Loucy (cell line): ENCODE data around the gene CCDC92B.

ENCODE experiments used
- H2AFZ ChIP-seq: fragments of 200-600 bp; sonication (generic); 2 replicates; pipeline ENCODE4 v1.6.0; 2016; ENCODE audit warnings: antibody characterized with exemption, mild to moderate bottlenecking, low read length, moderate library complexity
- H3F3A ChIP-seq: fragments of 200-600 bp; 2 replicates; pipeline ENCODE4 v1.6.0; 2016; ENCODE audit warnings: antibody characterized with exemption, low read depth, mild to moderate bottlenecking
- H3K27me3 ChIP-seq: fragments of 200-600 bp; sonication (generic); 2 replicates; pipeline ENCODE4 v1.6.1; 2014; ENCODE audit warnings: low read length, mild to moderate bottlenecking; ENCODE audit not compliant: insufficient read depth, poor library complexity, severe bottlenecking
- H3K36me3 ChIP-seq: fragments of 200-600 bp; sonication (generic); 2 replicates; pipeline ENCODE4 v1.6.1; 2016; ENCODE audit warnings: low read length; ENCODE audit not compliant: insufficient read depth
- H3K4me1 ChIP-seq: fragments of 200-600 bp; sonication (generic); 2 replicates; pipeline ENCODE4 v1.5.1; 2014; ENCODE audit warnings: low read length, mild to moderate bottlenecking; ENCODE audit not compliant: insufficient read depth, poor library complexity, severe bottlenecking
- H3K4me2 ChIP-seq: fragments of 200-600 bp; sonication (generic); 2 replicates; pipeline ENCODE4 v1.6.0; 2014; ENCODE audit warnings: antibody characterized with exemption, low read length, low read depth, mild to moderate bottlenecking; ENCODE audit not compliant: poor library complexity, severe bottlenecking
- H3K4me3 ChIP-seq: fragments of 200-600 bp; sonication (generic); 2 replicates; pipeline ENCODE4 v1.5.1; 2014; ENCODE audit warnings: low read length, mild to moderate bottlenecking, mixed read lengths; ENCODE audit not compliant: poor library complexity, severe bottlenecking
- H3K79me2 ChIP-seq: fragments of 200-600 bp; sonication (generic); 2 replicates; pipeline ENCODE4 v1.6.1; 2014; ENCODE audit warnings: low read length; ENCODE audit not compliant: insufficient read depth
- H3K9ac ChIP-seq: fragments of 200-600 bp; sonication (generic); 2 replicates; pipeline ENCODE4 v1.6.0; 2014; ENCODE audit warnings: mild to moderate bottlenecking, low read depth, low read length, moderate library complexity; ENCODE audit not compliant: poor library complexity, severe bottlenecking
- H3K9me2 ChIP-seq: fragments of 200-600 bp; sonication (generic); replicated peaks from 2 replicates; pipeline ENCODE4 v1.6.1; 2016; ENCODE audit warnings: low read depth, low read length, mixed read lengths
- H3K9me3 ChIP-seq: fragments of 200-600 bp; sonication (generic); 2 replicates; pipeline ENCODE4 v1.6.1; 2014; ENCODE audit warnings: mild to moderate bottlenecking, antibody characterized with exemption, low read length, low read depth; ENCODE audit not compliant: insufficient read depth
- H4K20me1 ChIP-seq: fragments of 200-600 bp; sonication (generic); 2 replicates; pipeline ENCODE4 v1.6.0; 2014; ENCODE audit warnings: antibody characterized with exemption, low read length, mild to moderate bottlenecking; ENCODE audit not compliant: insufficient read depth, poor library complexity, severe bottlenecking
- CTCF ChIP-seq: fragments of 200-600 bp; sonication (generic); conservative IDR thresholded peaks from 2 replicates; pipeline ENCODE4 v1.5.1; 2014; ENCODE audit warnings: mild to moderate bottlenecking, antibody characterized with exemption, low read length
- EZH2phosphoT487 ChIP-seq: fragments of 200-600 bp; IDR thresholded peaks from 2 replicates; pipeline ENCODE4 v1.6.1; 2018; ENCODE audit warnings: antibody characterized with exemption, mild to moderate bottlenecking, moderate library complexity, borderline replicate concordance

The CCDC92B gene

GRCh38 chr17:2750721-2751120 is 1.3 kb upstream of the CCDC92B start:
- no peaks in the 10 kb centered on the region for H3K27me3 ChIP-seq
- H3F3A ChIP-seq, result no peaks in the 10 kb centered on the region
- no peak overlapping the region for H3K4me2 ChIP-seq
- H2AFZ ChIP-seq, result no peak overlapping the region
- H4K20me1 ChIP-seq, result peaks cover 4% of the 10 kb centered on the region
- no peaks in the 10 kb centered on the region for H3K9me2 ChIP-seq
- H3K36me3 ChIP-seq, result no peaks in the 10 kb centered on the region
- no peaks in the 10 kb centered on the region for H3K9me3 ChIP-seq
- TF ChIP-seq EZH2phosphoT487, result no peak
- no peak for TF ChIP-seq CTCF
- no peak overlapping the region for H3K9ac ChIP-seq
- H3K4me1 ChIP-seq, result no peaks in the 10 kb centered on the region
- no peak overlapping the region for H3K4me3 ChIP-seq
- H3K79me2 ChIP-seq, result no peaks in the 10 kb centered on the region

- no peak overlapping the region for H3K4me2 ChIP-seq
- no peaks in the 10 kb centered on the region for H3K9me2 ChIP-seq
- H3K4me3 ChIP-seq, result no peak overlapping the region
- H3K4me1 ChIP-seq, result no peaks in the 10 kb centered on the region
- peaks cover 4% of the 10 kb centered on the region for H4K20me1 ChIP-seq
- no peaks in the 10 kb centered on the region for H3K36me3 ChIP-seq
- H3F3A ChIP-seq, result no peaks in the 10 kb centered on the region
- no peaks in the 10 kb centered on the region for H3K27me3 ChIP-seq
- no peak for TF ChIP-seq CTCF
- TF ChIP-seq EZH2phosphoT487, result no peak
- no peak overlapping the region for H3K9ac ChIP-seq
- no peak overlapping the region for H2AFZ ChIP-seq
- no peaks in the 10 kb centered on the region for H3K79me2 ChIP-seq
- no peaks in the 10 kb centered on the region for H3K9me3 ChIP-seq
Measured at GRCh38 chr17:2749784-2750181, 331 bp upstream of the CCDC92B start.

GRCh38 chr17:2745317-2746037 is 4.0 kb downstream of the CCDC92B start:
- Histone ChIP-seq H3K4me1 (no peaks in the 10 kb centered on the region), H3K4me2 (no peak overlapping the region), H3K4me3 (no peak overlapping the region), H3K9me3 (no peaks in the 10 kb centered on the region), H3K9ac (no peak overlapping the region), H3K9me2 (no peaks in the 10 kb centered on the region), H2AFZ (no peak overlapping the region), H4K20me1 (peaks cover 4% of the 10 kb centered on the region), H3K36me3 (no peaks in the 10 kb centered on the region), H3F3A (no peaks in the 10 kb centered on the region), H3K79me2 (no peaks in the 10 kb centered on the region), H3K27me3 (no peaks in the 10 kb centered on the region)
- no peak for TF ChIP-seq EZH2phosphoT487
- no peak for TF ChIP-seq CTCF
